Measurements from ENCODE around the gene EXTL2. TPM values are rescaled to one million over a fixed set of nuclear protein-coding genes. Genes with fewer than 3 reads are reported as not detected.
A peak's percentile ranks its signal among the peaks of the same experiment; 100 is the strongest.
"Not testable (repeated sequence)": the region's sequence is repeated elsewhere in the genome, so short reads cannot be mapped to it uniquely, and the experiment has no call there.

EXTL2 gene
- total and polyA plus RNA-seq, 2 experiments from 2014 or later: 45.3 to 45.4 TPM

GRCh38 chr1:100843160-100843559 is 51.5 kb downstream of the EXTL2 start:
- not testable (repeated sequence) for H3K4me3 Mint-ChIP-seq

GRCh38 chr1:100835866-100836842 is 58.5 kb downstream of the EXTL2 start:
- Histone ChIP-seq H3K79me2 (replicated peaks; ENCODE audit: insufficient read depth) (no peaks in the 10 kb centered on the region), H3K27ac (ENCODE audit: low read depth) (no peak overlapping the region), H4K20me1 (replicated peaks; ENCODE audit: insufficient read depth) (no peaks in the 10 kb centered on the region), H3K36me3 (ENCODE audit: insufficient read depth) (no peaks in the 10 kb centered on the region), H3K4me3 (no peak overlapping the region), H3K4me1 (ENCODE audit: insufficient read depth) (no peaks in the 10 kb centered on the region), H3F3A (replicated peaks; ENCODE audit: low read depth) (no peaks in the 10 kb centered on the region), H2AFZ (peak overlapping the region; percentile 67), H3K9me2 (ENCODE audit: insufficient read depth) (no peaks in the 10 kb centered on the region), H3K4me2 (no peak overlapping the region), H3K27me3 (ENCODE audit: insufficient read depth) (no peaks in the 10 kb centered on the region)
- TF ChIP-seq CREB1 (CRISPR knock-in tag; IDR thresholded peaks at IDR 0.05; ENCODE audit: low read depth): no peak
- no peak for TF ChIP-seq EZH2phosphoT487 (IDR thresholded peaks at IDR 0.05; ENCODE audit: unreplicated experiment)
- no peak for DNase-seq (ENCODE audit: low spot score)
- Mint-ChIP-seq H3K27ac (no peak overlapping the region), H3K9me3 (no peaks in the 10 kb centered on the region; the same call in 2 of the 3 replicates), H3K4me1 (peaks cover 4% of the 10 kb centered on the region), H3K4me3 (no peak overlapping the region), H3K27me3 (ENCODE audit: insufficient read depth, low read depth, poor library complexity) (peaks cover 5% of the 10 kb centered on the region), H3K36me3 (ENCODE audit: low read depth) (no peaks in the 10 kb centered on the region)
- ATAC-seq: no peak

More at GRCh38 chr1:100843160-100843559, 51.5 kb downstream of the EXTL2 start:
- H3K27me3 ChIP-seq (ENCODE audit: insufficient read depth): peaks cover 26% of the 10 kb centered on the region
- not testable (repeated sequence) for H3K4me1 Mint-ChIP-seq; H3K9me3 Mint-ChIP-seq; H3F3A ChIP-seq (replicated peaks; ENCODE audit: low read depth); H3K79me2 ChIP-seq (replicated peaks; ENCODE audit: insufficient read depth); H3K4me1 ChIP-seq (ENCODE audit: insufficient read depth); H2AFZ ChIP-seq; H3K36me3 ChIP-seq (ENCODE audit: insufficient read depth); H4K20me1 ChIP-seq (replicated peaks; ENCODE audit: insufficient read depth); H3K9me2 ChIP-seq (ENCODE audit: insufficient read depth); H3K36me3 Mint-ChIP-seq (ENCODE audit: low read depth); H3K27ac ChIP-seq (ENCODE audit: low read depth); DNase-seq (ENCODE audit: low spot score); H3K4me3 ChIP-seq; H3K4me2 ChIP-seq; H3K27ac Mint-ChIP-seq; ATAC-seq
- peaks cover 22% of the 10 kb centered on the region for H3K27me3 Mint-ChIP-seq (ENCODE audit: insufficient read depth, low read depth, poor library complexity)

- H3K9me3 Mint-ChIP-seq: no peaks in the 10 kb centered on the region; the same call in 2 of the 3 replicates
- peaks cover 4% of the 10 kb centered on the region for H3K4me1 Mint-ChIP-seq
- Histone ChIP-seq H4K20me1 (replicated peaks; ENCODE audit: insufficient read depth) (no peaks in the 10 kb centered on the region), H3K36me3 (ENCODE audit: insufficient read depth) (no peaks in the 10 kb centered on the region), H3K9me2 (ENCODE audit: insufficient read depth) (no peaks in the 10 kb centered on the region), H3K27ac (ENCODE audit: low read depth) (no peak overlapping the region), H3K79me2 (replicated peaks; ENCODE audit: insufficient read depth) (no peaks in the 10 kb centered on the region), H2AFZ (peak overlapping the region; percentile 67), H3K4me1 (ENCODE audit: insufficient read depth) (no peaks in the 10 kb centered on the region), H3F3A (replicated peaks; ENCODE audit: low read depth) (no peaks in the 10 kb centered on the region), H3K27me3 (ENCODE audit: insufficient read depth) (no peaks in the 10 kb centered on the region), H3K4me2 (no peak overlapping the region), H3K4me3 (no peak overlapping the region)
- DNase-seq (ENCODE audit: low spot score) (peak; percentile 74), ATAC-seq (peak; percentile 88)
- no peak overlapping the region for H3K4me3 Mint-ChIP-seq
- peaks cover 5% of the 10 kb centered on the region for H3K27me3 Mint-ChIP-seq (ENCODE audit: insufficient read depth, low read depth, poor library complexity)
- TF ChIP-seq CTCF (conservative IDR thresholded peaks at IDR 0.05; ENCODE audit: low read depth in 2 of 2): peak; percentile 78 to 82
- TF ChIP-seq ETS1 (IDR thresholded peaks at IDR 0.05): no peak
- no peaks in the 10 kb centered on the region for H3K36me3 Mint-ChIP-seq (ENCODE audit: low read depth)
- no peak overlapping the region for H3K27ac Mint-ChIP-seq
These were observed 59.6 kb downstream of the EXTL2 start for GRCh38 chr1:100834777-100835660.
